GM12891 (cell line): ENCODE measurements around the gene CSRP3.

Experiments
- PAX5 ChIP-seq: IDR thresholded peaks from 2 replicates; pipeline ENCODE4 v1.6.1; 2011; ENCODE audit warnings: low read length, moderate library complexity, mild to moderate bottlenecking; ENCODE audit not compliant: insufficient read depth, severe bottlenecking
- POLR2A ChIP-seq: IDR thresholded peaks from 2 replicates; pipeline ENCODE4 v1.6.1; 2011; ENCODE audit warnings: low read depth, low read length, control low read depth
- POLR2AphosphoS5 ChIP-seq: IDR thresholded peaks from 2 replicates; pipeline ENCODE4 v1.6.1; 2011; ENCODE audit warnings: low read depth, low read length, control low read depth
- POU2F2 ChIP-seq: IDR thresholded peaks from 2 replicates; pipeline ENCODE4 v1.6.1; 2011; ENCODE audit warnings: low read depth, mild to moderate bottlenecking, control low read depth, low read length, moderate library complexity
- SPI1 ChIP-seq: IDR thresholded peaks from 2 replicates; pipeline ENCODE4 v1.6.1; 2011; ENCODE audit warnings: low read depth, low read length, control low read depth
- TAF1 ChIP-seq: IDR thresholded peaks from 2 replicates; pipeline ENCODE4 v1.6.1; 2011; ENCODE audit warnings: low read depth, low read length, control low read depth

- peak; percentile 37; the same call in 1 of the 2 replicates for TF ChIP-seq POLR2A
- TF ChIP-seq PAX5: no peak
- TF ChIP-seq POLR2AphosphoS5: no peak
- peak; percentile 50; the same call in 1 of the 2 replicates for TF ChIP-seq SPI1
- peak; percentile 44; the same call in 1 of the 2 replicates for TF ChIP-seq TAF1
- TF ChIP-seq POU2F2: peak; percentile 52; the same call in 1 of the 2 replicates
Observed at GRCh38 chr11:19240420-19241259, 38.9 kb upstream of the CSRP3 start, which contains the start of gene E2F8.
